ENCODE data around the gene SPCS2.

DNA sequence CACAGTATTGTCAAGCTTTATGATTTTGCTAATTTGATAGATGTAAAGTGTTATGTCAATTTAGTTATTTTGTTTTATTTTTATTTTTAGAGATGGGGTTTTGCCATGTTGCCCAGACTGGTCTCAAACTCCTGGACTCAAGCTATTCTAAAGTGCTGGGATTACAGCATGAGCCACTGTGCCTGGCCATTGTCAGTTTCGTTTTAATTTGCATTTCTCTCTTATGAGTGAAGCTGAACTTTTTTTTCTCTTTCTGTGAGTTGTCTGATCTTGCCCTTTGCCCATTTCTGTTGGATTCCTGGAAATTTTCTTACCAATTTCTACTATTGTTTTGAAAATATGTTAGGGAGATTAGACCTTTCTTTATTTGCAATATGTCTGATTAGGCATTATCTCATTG is 55.1 kb downstream of the SPCS2 start:
- no peak for TF ChIP-seq FOXA1 (IDR thresholded peaks at IDR 0.05)
- no peak for TF ChIP-seq SP1 (IDR thresholded peaks at IDR 0.05)
- no peak for TF ChIP-seq ELF4 (IDR thresholded peaks at IDR 0.05)
- TF ChIP-seq FOXM1 (IDR thresholded peaks at IDR 0.05; ENCODE audit: borderline replicate concordance), result no peak
- TF ChIP-seq ZNF384 (IDR thresholded peaks at IDR 0.05), result no peak
- no peak for TF ChIP-seq TARDBP (IDR thresholded peaks at IDR 0.05)
- TF ChIP-seq SUZ12 (IDR thresholded peaks at IDR 0.05), result no peak
- no peak for TF ChIP-seq BHLHE40 (IDR thresholded peaks at IDR 0.05; ENCODE audit: borderline replicate concordance)
- TF ChIP-seq, protein P1, sequence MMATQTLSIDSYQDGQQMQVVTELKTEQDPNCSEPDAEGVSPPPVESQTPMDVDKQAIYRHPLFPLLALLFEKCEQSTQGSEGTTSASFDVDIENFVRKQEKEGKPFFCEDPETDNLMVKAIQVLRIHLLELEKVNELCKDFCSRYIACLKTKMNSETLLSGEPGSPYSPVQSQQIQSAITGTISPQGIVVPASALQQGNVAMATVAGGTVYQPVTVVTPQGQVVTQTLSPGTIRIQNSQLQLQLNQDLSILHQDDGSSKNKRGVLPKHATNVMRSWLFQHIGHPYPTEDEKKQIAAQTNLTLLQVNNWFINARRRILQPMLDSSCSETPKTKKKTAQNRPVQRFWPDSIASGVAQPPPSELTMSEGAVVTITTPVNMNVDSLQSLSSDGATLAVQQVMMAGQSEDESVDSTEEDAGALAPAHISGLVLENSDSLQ (IDR thresholded peaks at IDR 0.05), result no peak
- TF ChIP-seq ARNT (IDR thresholded peaks at IDR 0.05), result no peak
- TF ChIP-seq FOXK2 (IDR thresholded peaks at IDR 0.05), result no peak
- TF ChIP-seq NFRKB (IDR thresholded peaks at IDR 0.05), result no peak
- no peak for TF ChIP-seq HDGF (IDR thresholded peaks at IDR 0.05; ENCODE audit: borderline replicate concordance)

Data from HEK293T (cell line).